GM12878 (cell line): Measurements from ENCODE around the gene DTX1. TPM values are rescaled to one million over a fixed set of nuclear protein-coding genes. Genes with fewer than 3 reads are reported as not detected.

Experiments
- ATF7 ChIP-seq: fragments of 450-650 bp; IDR thresholded peaks from 2 replicates; pipeline ENCODE4 v1.6.1; 2016; ENCODE audit warnings: low read depth, mild to moderate bottlenecking
- BACH1 ChIP-seq: fragments of 450-650 bp; IDR thresholded peaks from 2 replicates; pipeline ENCODE4 v1.6.1; 2017; ENCODE audit warnings: mild to moderate bottlenecking, borderline replicate concordance
- EP300 ChIP-seq, 2 experiments: fragments of 150-350 bp in 1 of 2; IDR thresholded peaks; 2 replicates each; pipeline ENCODE4 v1.6.1; 2011 to 2012; ENCODE audit warnings: low read depth in 2 of 2, low read length in 2 of 2, borderline replicate concordance in 1 of 2, improper control_type of control experiment in 1 of 2, inconsistent platforms in 1 of 2; ENCODE audit not compliant: control insufficient read depth in 1 of 2
- IKZF1 ChIP-seq: fragments of 450-650 bp; conservative IDR thresholded peaks from 2 replicates; pipeline ENCODE4 v1.6.1; 2017; ENCODE audit warnings: antibody characterized with exemption, mild to moderate bottlenecking
- MEF2B ChIP-seq: fragments of 450-650 bp; IDR thresholded peaks from 2 replicates; pipeline ENCODE4 v1.6.1; 2018; ENCODE audit warnings: mild to moderate bottlenecking, moderate library complexity; ENCODE audit not compliant: partially characterized antibody, poor library complexity, severe bottlenecking
- MYC ChIP-seq: IDR thresholded peaks from 2 replicates; pipeline ENCODE4 v1.6.1; 2011; ENCODE audit warnings: mild to moderate bottlenecking, low read length, moderate library complexity, inconsistent platforms; ENCODE audit not compliant: insufficient read depth, insufficient replicate concordance, insufficient read length, severe bottlenecking
- NR2F1 ChIP-seq: fragments of 450-650 bp; conservative IDR thresholded peaks from 2 replicates; pipeline ENCODE4 v1.6.1; 2017; ENCODE audit warnings: mild to moderate bottlenecking
- PAX5 ChIP-seq: IDR thresholded peaks from 2 replicates; pipeline ENCODE4 v1.6.1; 2011; ENCODE audit warnings: low read depth, low read length, borderline replicate concordance
- RUNX3 ChIP-seq: IDR thresholded peaks from 2 replicates; pipeline ENCODE4 v1.6.1; 2012; ENCODE audit warnings: low read length, inconsistent platforms
- SMAD1 ChIP-seq: fragments of 450-650 bp; IDR thresholded peaks from 2 replicates; pipeline ENCODE4 v1.6.1; 2018; ENCODE audit warnings: mild to moderate bottlenecking, low read depth; ENCODE audit not compliant: partially characterized antibody
- SMAD5 ChIP-seq: IDR thresholded peaks from 2 replicates; pipeline ENCODE4 v1.6.1; 2016; ENCODE audit warnings: antibody characterized with exemption, low read depth
- SREBF2 ChIP-seq: IDR thresholded peaks from 2 replicates; pipeline ENCODE4 v1.6.1; 2012; ENCODE audit warnings: mild to moderate bottlenecking, low read length
- SRF ChIP-seq, 2 experiments: IDR thresholded peaks; 2 replicates each; pipeline ENCODE4 v1.6.1; 2011; ENCODE audit warnings: low read depth in 2 of 2, low read length in 2 of 2, mild to moderate bottlenecking in 1 of 2, moderate library complexity in 1 of 2
- STAT1 ChIP-seq: fragments of 450-650 bp; conservative IDR thresholded peaks from 2 replicates; pipeline ENCODE4 v1.6.1; 2014; ENCODE audit warnings: antibody characterized with exemption, mild to moderate bottlenecking
- TCF12 ChIP-seq: IDR thresholded peaks from 2 replicates; pipeline ENCODE4 v1.6.1; 2011; ENCODE audit warnings: low read depth, mild to moderate bottlenecking, low read length
- YY1 ChIP-seq: IDR thresholded peaks from 2 replicates; pipeline ENCODE4 v1.6.1; 2011; ENCODE audit warnings: low read depth, mild to moderate bottlenecking, low read length
- ZNF24 ChIP-seq: fragments of 450-650 bp; IDR thresholded peaks from 2 replicates; pipeline ENCODE4 v1.6.1; 2017; ENCODE audit warnings: antibody characterized with exemption, mild to moderate bottlenecking
- ZNF592 ChIP-seq: fragments of 450-650 bp; IDR thresholded peaks from 2 replicates; pipeline ENCODE4 v1.6.1; 2017; ENCODE audit warnings: mild to moderate bottlenecking, moderate library complexity
- polyA plus RNA-seq, 11 experiments: library from polyadenylated mRNA; depleted of rRNA in 4 of 11; unstranded in 6 of 11; stranded (reverse) in 5 of 11; fragments of >200 nt; fragmentation: Nextera tagmentation in 4 of 11; fragmentation: Illumina TruSeq in 1 of 11; extraction: Ambion mirVana in 4 of 11; extraction: Trizol in 1 of 11; gene quantifications; 1 replicate in 1 of 11; 2 replicates in 10 of 11; pipeline versions ENCODE4 v1.2.1 to v1.2.3, GENCODE V29; 2011 to 2016; ENCODE audit warnings: inconsistent platforms in 2 of 11, missing spikeins in 2 of 11, low read depth in 1 of 11
- total RNA-seq, 4 experiments: library from RNA; depleted of rRNA in 3 of 4; stranded (reverse); fragments of >200 nt in 3 of 4; fragmentation: Illumina TruSeq in 1 of 4; extraction: Trizol in 1 of 4; gene quantifications; 2 replicates each; pipeline versions ENCODE4 v1.2.1 to v1.2.3, GENCODE V29; 2013 to 2021
- TF ChIP-seq, protein P1 (sequence below): IDR thresholded peaks from 2 replicates; pipeline ENCODE4 v1.6.1; 2011; ENCODE audit warnings: borderline replicate concordance, low read depth, mild to moderate bottlenecking, moderate library complexity, low read length; ENCODE audit not compliant: insufficient read depth, poor library complexity, severe bottlenecking
- TF ChIP-seq, protein P2 (sequence below): fragments of 450-650 bp; formaldehyde crosslinking; IDR thresholded peaks from 2 replicates; pipeline ENCODE4 v1.4.0; 2020; ENCODE audit warnings: mild to moderate bottlenecking, moderate library complexity

Gene DTX1
- total and polyA plus RNA-seq, 10 of the 15 experiments (the other 5 are each of a cell fraction or from before 2014, with no cell fraction given): 0.09 to 2.8 (median 0.66) TPM

- TF ChIP-seq ZNF24 (no peak), ZNF592 (no peak), EP300 (IDR thresholded peaks at IDR 0.05; ENCODE audit: borderline replicate concordance in 1 of 2, control insufficient read depth in 1 of 2, low read depth in 2 of 2, low read length in 2 of 2) (no peak), STAT1 (no peak), TCF12 (peak; percentile 91), SREBF2 (no peak), ATF7 (peak; percentile 7; the same call in 1 of the 2 replicates), SMAD5 (no peak), SMAD1 (no peak), NR2F1 (peak; percentile 12; the same call in 1 of the 2 replicates), YY1 (0 out of 2 replicates have a peak, but pooled peaks have one; percentile 49), MYC (no peak), RUNX3 (peak; percentile 81), PAX5 (peak; percentile 41; the same call in 1 of the 2 replicates), BACH1 (0 out of 2 replicates have a peak, but pooled peaks have one; percentile 3), IKZF1 (peak; percentile 53), MEF2B (peak; percentile 92), SRF (IDR thresholded peaks at IDR 0.05; ENCODE audit: low read depth in 2 of 2, low read length in 2 of 2) (peak in 1 of 2 experiments; percentile 27; a peak in 1 of 4 replicates)
- TF ChIP-seq, protein P1, sequence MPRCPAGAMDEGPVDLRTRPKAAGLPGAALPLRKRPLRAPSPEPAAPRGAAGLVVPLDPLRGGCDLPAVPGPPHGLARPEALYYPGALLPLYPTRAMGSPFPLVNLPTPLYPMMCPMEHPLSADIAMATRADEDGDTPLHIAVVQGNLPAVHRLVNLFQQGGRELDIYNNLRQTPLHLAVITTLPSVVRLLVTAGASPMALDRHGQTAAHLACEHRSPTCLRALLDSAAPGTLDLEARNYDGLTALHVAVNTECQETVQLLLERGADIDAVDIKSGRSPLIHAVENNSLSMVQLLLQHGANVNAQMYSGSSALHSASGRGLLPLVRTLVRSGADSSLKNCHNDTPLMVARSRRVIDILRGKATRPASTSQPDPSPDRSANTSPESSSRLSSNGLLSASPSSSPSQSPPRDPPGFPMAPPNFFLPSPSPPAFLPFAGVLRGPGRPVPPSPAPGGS: peak; percentile 98
- TF ChIP-seq, protein P2, sequence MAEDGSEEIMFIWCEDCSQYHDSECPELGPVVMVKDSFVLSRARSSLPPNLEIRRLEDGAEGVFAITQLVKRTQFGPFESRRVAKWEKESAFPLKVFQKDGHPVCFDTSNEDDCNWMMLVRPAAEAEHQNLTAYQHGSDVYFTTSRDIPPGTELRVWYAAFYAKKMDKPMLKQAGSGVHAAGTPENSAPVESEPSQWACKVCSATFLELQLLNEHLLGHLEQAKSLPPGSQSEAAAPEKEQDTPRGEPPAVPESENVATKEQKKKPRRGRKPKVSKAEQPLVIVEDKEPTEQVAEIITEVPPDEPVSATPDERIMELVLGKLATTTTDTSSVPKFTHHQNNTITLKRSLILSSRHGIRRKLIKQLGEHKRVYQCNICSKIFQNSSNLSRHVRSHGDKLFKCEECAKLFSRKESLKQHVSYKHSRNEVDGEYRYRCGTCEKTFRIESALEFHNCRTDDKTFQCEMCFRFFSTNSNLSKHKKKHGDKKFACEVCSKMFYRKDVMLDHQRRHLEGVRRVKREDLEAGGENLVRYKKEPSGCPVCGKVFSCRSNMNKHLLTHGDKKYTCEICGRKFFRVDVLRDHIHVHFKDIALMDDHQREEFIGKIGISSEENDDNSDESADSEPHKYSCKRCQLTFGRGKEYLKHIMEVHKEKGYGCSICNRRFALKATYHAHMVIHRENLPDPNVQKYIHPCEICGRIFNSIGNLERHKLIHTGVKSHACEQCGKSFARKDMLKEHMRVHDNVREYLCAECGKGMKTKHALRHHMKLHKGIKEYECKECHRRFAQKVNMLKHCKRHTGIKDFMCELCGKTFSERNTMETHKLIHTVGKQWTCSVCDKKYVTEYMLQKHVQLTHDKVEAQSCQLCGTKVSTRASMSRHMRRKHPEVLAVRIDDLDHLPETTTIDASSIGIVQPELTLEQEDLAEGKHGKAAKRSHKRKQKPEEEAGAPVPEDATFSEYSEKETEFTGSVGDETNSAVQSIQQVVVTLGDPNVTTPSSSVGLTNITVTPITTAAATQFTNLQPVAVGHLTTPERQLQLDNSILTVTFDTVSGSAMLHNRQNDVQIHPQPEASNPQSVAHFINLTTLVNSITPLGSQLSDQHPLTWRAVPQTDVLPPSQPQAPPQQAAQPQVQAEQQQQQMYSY (CRISPR knock-in tag): no peak
These were observed 32.6 kb downstream of the DTX1 start (continued) for GRCh38 chr12:113088971-113089756.
